HG02943 (cell line): Measurements from ENCODE around the gene NFIX.

ENCODE experiments used
- ATAC-seq: cut with Tn5 transposase; IDR thresholded peaks from one replicate; pipeline ENCODE4 v1.9.1; 2021; ENCODE audit warnings: mild to moderate bottlenecking, low read depth, moderate library complexity; ENCODE audit not compliant: unreplicated experiment

Gene NFIX

DNA sequence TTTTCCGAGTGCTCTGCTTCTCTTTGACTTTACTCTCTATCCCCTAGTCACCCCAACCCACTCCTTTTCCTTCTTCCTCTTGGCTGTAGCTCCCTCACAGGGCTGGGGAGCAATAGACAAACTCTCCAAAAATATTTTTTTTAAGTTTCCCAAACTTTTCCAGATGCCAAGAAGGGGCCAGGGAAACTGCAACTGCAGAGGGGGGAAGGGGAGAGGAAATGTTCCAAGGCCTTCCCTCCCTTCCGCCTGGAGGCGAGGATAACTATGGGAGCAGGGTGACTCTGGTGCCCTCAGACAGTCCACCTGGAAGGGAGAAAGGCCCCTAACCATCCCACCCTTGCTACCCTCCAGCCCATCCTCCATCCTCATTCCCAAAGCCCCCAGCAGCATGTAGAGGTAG lies 58.0 kb downstream of the NFIX start:
- ATAC-seq: no peak

DNA sequence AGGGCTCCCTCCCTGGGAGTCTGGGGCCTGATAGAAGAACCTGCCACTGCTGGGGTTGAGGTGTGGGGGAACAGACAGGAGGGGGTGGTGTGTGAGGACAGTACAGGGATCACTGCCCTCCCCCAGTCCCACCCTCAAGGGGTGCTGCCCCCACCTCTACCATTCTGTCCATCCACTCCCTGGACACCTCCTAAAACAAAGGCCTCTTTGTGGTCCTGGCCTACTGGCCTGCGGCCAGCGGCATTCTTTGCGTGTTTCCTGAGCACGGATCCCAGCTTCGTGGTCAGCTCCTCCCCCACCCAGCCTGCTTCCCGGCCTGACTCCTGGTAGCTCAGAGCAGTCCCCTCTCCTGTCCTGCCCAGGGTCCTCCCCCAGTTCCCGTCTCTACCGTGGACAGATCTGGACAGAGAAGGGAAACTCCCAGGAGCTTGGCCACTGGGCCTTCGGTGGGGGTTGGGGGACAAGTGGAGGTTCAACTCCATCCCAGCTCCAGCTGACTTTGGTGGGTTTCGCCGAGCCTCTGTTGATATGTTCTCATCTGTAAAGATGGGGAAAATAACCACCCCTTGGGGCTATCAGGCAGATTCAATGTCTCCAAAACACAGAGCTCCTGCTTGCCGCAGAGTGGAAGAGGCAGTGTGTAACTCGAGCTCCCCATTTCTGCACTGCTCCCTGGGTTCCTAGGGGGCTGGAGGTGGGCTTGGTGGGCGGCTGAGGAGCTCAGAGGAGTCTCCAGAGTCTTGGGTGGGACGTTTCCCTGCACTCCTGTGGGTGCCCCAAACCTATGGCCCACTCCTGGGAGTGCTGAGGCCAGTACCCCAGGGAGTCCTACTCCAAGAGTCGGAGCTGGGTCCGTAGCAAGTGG lies 58.7 kb downstream of the NFIX start:
- no peak for ATAC-seq

DNA sequence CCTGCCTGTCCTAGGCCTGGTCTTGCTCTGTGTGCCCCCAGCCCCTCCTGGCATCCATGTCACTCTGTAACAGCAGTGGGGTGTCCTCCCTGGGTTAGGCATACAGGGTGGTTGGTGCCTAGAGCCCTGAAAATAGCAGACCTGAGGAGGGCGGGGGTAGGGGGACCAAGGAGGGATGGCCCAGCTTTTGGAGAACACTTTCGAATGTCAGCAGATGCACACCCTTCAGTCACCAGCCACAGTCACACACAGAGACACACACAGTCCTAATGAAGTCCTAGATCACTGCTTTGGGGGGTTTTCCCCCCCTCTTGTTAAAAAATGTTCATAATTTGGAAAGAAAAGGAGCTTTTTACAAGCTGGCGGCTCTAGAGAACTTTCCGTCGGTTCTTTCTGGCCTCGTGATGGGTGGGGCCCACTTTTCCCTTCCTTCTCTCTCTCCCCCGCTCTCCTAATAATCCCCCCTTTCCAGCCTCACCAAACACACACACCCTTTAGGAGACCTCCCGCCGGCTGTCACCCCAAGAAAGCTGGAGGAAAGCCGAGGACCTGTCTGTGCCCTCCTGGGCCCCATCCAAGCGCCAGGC lies 59.4 kb downstream of the NFIX start:
- no peak for ATAC-seq

DNA sequence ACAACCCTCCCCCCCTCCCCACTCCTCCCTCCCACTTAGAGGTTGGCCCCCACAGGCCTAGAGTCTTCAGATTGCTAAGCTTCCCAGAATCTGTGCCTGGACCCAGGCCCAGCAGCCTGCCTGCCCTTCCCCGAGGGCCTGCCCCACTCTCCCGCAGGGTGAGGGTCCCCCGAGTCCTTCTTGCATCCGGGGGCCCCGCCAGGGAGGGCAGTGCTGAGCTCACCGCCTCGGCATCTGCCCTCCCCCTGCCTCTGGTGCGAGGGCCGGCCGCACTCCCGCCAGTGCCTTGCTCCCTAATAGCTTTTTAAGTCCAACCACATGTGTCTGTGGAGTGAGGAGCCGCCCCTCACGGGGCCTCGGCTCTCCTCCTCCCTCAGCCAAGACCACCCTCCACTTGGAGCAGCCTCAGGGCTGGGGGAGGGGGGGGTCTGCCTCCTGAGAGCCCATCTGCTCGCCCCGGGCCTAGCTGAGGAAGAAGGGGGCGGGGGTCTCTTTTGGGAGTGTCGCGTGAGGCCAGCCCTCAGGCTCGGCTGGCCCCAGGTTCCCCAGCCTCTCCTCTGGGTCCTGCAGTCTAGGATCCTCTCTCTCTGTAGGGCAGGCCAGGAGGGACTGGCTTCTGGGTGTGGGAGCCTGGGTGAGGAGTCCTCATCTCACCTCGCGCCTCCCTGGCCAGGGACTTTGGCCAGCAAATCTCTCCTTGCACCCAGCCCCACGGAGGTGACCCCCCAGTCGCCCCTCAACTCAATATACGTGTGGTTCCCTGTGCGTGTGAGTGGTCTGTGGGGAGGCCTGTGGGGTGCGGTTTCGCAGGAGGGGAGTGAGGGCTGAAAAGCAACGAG lies 60.2 kb downstream of the NFIX start:
- ATAC-seq: no peak

DNA sequence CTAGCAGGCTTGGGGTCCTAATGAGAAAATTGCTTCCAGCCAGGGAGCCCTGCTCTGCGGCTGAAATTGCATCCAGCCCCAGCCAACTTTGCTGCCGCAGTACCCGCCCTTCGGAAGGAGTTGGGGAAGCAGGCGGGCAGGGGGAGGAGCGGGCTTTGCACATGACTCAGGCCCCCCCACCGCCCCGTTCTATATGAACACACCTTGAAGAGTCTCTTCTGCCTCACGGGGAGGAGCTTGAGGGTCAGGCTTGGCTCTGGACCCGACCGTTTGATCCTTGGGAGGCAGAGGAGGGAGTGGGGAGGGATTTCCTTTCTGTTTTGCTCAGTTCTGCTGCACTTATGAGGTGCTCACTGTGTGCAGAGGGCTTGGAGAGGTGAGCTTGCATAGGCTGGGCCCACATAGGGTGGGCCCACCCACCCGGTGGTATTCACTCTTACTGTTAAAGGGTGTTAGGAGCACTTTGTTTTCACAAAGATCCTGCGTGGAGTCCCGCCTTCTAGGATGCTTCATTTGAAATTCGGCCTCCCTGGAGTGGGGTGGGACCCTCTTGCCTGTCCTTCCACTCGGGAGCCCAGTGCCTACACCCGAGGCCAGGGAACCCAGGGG lies 60.9 kb downstream of the NFIX start:
- ATAC-seq: no peak

DNA sequence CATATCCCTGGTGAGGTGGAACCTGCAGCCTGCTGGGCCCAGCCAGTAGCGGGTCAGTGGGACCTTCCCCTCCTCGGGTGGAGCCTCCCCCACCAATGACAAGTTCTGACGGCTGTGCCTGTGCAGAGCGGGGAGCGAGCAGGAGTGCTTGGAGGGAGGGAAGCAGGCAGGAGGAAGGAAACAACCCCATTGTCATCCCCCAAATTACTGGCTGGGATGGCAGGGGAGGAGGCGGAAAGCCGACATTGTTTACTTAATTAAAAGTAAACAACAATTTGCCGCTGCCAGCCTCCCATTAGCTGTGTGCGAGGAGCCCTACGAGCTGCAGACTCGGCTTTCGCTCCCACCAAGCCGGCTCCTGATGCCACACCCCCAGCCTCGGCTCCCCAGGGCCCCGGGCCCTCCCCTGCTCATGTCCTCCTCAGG lies 61.9 kb downstream of the NFIX start:
- ATAC-seq: no peak

DNA sequence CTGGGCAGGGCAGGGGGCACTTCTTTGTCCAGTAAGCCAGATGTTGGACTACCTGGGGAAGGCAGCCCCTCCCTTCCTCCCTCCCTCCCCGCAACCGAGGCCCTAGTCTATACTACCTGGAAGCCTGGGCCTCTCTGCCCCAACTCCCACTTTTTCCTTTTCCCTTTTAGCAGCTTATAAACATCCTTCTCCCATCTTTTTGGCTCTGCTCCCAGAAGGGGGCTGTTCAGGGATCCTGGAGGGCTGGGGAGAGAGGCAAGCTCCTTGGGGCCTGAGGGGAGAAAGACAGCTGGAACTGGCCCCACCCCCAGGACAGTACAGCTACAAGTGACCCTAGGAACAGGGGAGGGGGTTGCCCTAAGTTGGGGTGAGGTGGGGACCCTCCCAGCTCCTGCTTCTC lies 62.5 kb downstream of the NFIX start:
- no peak for ATAC-seq

DNA sequence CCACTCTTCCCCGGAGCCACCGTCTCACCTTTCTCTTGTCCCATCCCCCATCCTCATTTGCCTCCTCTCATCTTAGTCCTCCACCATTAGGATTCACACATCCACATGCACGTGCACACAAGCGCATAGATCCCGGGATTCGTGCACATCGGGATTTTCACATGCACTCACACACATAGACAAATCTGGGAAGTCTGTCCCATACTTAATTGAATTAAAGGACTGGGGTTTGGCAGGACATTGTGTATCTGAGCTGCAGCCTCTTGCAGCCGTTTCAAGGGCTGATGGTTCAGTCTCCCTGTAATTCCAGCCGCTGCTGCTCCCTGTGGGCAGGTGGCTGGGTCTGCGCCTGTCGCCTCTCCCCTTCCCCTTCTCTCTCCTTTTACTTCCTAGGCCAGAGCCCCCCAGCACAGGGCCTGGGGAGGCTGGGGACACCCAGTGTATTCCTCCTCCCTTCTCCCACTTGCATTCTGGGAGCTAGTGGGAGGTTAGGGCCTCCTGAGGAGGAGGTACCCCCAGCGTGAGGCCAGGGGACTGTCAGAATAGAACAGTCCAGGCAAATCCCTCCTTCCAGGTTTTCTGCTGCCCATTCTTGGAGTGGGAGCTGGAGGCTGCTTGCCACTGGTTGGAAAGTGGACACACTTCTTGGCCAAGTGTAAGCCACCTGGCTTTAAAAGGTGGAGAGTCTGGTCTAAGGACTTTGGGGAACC lies 63.8 kb downstream of the NFIX start:
- no peak for ATAC-seq

DNA sequence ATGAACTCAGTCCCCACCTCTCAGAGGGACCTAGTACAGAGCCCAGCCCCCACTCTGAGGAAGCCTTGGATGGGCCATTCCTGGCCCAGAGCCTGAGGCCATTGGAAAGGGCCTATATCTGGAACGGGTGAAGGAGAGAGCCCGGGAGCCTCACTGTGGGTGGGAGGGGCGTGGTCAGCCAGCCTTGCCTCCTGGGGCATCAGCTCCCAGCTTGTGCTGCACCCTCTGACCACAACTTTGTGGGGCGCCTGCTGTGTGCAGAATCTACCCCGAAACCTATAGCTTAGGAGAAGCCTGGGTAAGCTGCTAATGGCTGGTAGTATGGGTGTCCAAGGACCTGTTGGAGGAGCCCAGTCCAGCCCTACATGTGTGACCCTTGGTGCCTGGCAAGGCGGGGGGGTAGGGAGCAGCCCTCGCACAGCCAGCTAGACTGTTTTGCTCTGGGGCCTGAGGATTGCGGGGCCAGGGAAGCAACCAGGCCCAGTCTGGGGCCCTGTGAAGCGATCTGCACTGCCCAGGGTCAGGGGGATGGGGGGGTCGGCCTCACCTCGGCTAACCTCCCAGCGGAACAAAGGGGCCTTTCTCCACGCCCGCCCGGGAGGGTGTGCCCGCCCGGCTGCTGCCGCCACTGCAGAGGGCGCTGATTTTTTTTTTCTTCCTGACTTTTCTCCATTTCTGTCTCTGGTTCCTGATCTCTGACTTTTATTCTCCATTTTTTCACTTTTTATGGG lies 65.1 kb downstream of the NFIX start:
- no peak for ATAC-seq

DNA sequence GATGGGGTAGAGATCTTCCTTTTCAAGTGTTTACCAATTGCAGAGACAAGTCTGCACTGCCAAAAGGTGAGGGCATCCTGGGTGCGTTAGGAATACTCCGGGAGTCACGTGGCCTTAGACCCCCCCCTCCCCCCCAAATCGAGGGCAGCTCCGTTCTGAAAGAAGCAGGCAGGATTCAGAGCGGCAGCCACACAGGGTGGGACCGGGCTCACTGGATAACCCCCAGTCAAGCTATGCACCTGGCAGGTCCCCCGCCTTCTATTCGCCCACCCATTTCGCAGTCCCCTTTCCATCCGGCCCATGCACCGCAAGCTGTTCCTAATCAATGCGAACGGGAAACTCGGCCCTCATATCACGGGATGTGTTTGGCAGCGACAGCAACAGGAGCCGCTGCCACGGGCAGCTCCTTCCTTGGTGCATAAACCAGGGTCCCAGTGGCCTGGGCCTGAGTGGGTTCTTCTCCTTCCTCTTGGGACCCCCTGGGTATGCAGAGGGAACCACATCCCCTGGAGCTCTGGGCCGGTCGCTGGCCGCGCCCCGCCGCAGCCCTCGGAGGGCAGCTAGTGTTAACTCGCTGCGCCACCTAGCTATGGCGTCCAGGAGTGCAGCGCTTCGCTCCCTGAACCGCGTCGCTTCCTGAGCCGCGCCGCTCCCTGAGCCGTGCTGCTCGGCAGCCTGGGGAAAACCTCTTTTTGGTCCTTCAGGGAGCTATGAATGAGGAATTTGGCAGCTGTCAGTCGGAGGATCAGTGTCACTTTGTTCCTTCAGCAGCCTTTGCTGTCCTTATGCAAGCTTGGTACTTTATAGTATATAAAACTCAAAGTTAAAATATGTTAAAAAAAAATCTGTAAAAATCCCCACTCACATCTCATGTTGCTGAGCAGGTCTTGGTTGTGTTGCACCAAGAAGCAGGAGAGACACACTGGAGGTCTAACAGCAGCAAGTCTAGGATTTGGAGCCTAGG lies 66.0 kb downstream of the NFIX start:
- ATAC-seq: no peak

DNA sequence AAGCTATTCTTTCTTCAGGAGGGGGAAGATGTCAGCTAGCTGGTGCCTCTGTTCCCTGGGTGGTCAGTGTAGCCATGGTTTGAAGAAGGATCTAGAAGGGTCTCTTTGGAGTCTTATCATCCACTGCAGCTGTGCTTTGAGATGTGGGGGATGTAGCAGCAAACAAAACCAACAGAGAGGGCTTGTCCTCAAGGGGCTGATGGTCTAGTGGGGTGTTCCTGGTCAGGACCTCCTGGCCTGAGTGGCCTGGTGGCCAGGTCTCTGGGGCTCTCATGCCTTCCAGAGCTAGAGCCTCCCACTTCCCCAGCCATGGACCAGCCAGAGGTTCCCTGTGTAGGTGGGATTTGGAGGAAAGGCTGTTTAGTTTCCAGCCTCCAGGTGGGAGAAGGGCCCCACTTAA lies 67.0 kb downstream of the NFIX start:
- no peak for ATAC-seq

DNA sequence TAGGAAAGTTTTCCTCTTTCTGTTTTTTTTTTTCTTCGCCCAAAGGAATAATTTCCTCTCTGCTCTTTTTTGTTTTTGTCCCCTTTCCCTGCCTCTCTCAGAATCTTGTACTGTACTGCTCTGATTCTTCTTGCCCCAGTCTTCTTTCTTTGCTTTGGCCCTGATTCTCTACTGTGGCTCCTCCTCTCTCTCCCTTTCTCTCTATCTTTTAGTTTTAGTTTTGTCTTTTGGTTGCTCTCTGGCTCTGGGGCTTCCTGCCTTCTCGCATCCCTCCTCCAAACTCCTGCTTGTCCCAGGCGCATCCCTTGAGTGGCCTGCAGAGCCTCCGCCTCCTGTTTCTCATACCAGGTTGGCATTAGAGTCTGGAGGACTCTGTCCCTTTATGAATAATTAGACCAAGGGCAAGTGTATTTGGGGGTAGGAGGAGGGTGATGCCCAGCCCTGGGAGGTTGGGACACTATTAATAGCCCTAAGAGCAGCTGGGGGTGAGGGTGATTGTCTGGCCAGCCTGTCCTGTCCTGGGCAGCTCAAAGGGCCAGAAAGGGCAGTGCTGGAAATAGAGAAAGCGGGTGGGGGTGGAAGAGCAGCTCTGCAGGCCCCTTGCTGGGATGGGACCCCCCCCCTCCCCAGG lies 68.3 kb downstream of the NFIX start:
- no peak for ATAC-seq

DNA sequence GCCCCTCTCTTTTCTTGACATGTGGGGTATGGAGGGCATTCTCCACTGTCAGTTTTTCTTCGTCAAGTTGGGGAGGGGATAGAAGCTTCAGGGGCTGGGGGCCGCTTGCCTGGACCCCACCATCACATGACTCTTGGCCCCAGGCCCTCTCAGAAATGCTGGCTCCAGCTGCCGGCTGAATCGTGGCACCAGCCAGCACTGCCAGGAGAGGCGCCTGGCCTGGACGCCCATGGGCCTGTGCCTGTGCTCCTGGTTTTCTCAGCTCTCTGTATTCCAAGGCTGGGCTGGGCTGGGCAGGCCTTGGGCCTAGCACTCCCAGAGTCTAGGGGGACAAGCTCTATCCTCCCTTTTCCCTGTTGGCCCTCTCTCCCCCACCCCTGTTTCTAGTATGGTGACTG lies 68.8 kb downstream of the NFIX start:
- no peak for ATAC-seq

DNA sequence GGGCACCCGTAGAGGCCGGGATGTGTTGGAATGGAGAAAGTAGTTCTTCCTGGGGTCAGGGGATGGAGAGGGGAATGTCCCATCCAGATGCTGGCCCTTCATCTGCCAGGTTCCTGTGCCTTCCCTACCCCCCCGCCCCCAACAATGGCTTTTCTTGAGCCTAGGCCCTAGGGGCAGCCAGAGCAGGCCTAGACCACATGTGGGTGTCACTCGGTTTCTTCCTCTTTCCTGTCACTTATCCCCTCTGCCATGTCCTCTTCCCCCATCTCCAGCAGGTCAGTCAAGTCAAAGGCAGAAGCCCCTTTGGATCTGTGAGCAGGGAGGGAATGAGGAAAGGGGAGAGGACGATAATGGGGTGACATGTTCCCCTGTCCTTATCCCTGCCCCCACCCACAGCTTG lies 71.0 kb downstream of the NFIX start:
- ATAC-seq: no peak

DNA sequence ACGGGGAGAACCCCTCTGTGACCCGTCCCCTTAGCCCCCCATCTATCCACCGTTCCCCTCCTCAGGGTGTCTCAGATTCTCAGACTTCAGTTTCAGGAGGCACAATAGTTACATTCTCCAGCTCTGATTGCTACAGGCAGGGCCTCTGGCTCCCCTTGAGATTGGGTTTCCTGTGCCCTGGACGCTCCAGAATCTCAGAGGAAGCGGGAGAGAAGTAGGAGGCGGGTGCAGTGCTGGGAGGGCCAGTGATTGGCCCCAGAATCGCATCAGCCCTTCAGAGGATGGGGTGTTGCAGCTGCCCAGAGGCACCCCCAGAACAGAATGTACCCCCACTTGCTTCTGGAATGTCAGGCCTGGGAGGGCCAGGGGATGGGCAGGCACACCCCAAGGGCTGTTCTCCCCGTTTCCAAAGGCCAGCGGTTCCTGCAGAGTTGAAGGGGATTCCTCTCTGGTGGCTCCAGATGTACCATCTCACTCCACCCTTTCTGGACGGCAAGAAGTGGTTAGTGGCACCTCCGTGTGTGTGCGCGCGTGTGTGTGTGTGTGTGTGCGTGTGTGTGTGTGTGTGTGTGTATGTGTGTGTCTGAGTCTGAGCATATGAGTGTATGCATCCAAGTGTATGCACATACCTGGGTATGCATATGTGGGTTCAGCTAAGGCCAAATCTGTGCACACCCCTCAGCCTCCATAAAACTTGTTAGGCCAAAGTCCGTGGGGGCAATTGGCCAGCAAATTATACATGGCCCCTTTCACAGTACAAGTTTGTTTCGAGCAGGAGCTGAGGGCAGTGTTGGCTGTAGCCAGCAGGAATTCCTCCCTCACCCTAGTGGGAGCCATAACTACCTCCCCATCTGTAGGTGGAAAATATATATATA lies 71.9 kb downstream of the NFIX start:
- ATAC-seq: no peak

DNA sequence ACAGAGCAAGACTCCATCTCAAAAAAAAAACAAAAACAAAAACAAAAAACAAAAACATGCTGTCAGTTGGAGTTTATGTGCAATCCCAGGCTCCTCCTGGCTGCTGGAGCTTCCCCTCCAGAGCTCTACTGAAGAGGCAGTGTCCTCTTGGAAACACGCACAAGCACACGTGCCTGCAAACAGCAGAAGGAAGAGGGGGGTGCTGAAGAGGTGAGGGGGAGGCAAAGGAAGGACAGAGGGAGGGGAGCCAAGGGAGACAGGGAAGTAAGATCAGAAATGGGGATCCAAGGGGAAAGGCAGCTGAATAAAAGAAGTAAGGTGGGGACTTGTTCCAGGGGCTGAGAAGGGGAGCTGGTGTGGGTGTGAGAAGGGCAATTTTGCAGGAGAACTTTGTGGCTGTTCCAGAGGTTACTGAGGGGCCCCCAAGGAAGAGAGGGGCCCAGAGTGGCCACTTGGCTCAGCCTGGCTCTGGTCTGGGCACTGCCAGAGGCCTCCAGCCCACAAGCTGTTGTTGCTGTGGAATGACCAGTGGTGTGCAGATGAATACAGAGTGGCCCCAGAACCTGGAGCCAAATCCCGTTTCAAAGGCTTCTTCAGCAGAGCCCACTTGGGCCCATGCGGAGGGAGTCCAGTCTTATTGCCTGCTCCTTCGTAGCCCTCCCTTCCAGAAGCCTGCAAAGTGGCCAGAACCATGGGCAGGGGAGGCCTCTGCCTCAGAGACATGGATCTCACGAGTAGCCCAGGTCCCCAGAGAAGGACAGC lies 73.0 kb downstream of the NFIX start:
- ATAC-seq: no peak
